ENCODE results near the gene MED7.
A peak's percentile ranks its signal among the peaks of the same experiment; 100 is the strongest.

The MED7 gene

GRCh38 chr5:157100140-157100679 lies 42.5 kb downstream of the MED7 start:
- DNase-seq = peak in 1 of 2 donors; percentile 21

- DNase-seq = no peak
These were observed 54.2 kb downstream of the MED7 start for GRCh38 chr5:157088342-157088990.
